ENCODE measurements around the gene KLHL17.

The KLHL17 gene

DNA sequence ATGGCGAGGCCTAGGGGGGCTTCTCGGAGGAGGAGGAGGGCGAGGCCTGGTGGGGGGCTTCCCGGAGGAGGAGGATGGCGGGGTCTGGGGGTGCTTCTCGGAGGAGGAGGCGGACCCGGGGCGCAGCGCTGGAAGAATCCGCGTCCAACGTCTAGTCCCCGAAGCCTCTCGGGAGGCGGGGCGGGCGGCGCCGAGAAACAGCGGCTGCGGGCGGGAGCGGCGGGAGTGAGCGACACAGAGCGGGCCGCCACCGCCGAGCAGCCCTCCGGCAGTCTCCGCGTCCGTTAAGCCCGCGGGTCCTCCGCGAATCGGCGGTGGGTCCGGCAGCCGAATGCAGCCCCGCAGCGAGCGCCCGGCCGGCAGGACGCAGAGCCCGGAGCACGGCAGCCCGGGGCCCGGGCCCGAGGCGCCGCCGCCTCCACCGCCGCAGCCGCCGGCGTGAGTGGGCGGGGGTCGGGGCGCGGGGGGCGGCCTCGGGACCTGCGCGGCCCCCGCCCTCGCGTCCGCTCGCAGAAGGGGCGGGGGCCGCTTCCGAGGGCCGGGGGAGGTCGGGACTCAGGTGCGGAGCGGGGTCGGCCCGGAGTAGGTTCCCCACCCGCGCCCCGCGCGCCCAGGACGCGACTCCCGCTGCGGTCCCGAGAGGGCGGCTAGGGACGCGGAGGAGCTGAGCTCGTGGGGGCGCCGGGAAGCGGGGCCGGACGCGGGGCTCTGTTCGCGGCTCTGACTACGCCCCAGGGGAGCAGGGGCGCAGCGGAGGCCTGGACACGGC lies at the start of gene KLHL17:
TSS of gene KLHL17 (plus strand) at position 222 of the 769 bp plus-strand sequence. CDS start at position 332, 110 bp downstream.
- no peak for DNase-seq (ENCODE audit: low read depth, low spot score)

DNA sequence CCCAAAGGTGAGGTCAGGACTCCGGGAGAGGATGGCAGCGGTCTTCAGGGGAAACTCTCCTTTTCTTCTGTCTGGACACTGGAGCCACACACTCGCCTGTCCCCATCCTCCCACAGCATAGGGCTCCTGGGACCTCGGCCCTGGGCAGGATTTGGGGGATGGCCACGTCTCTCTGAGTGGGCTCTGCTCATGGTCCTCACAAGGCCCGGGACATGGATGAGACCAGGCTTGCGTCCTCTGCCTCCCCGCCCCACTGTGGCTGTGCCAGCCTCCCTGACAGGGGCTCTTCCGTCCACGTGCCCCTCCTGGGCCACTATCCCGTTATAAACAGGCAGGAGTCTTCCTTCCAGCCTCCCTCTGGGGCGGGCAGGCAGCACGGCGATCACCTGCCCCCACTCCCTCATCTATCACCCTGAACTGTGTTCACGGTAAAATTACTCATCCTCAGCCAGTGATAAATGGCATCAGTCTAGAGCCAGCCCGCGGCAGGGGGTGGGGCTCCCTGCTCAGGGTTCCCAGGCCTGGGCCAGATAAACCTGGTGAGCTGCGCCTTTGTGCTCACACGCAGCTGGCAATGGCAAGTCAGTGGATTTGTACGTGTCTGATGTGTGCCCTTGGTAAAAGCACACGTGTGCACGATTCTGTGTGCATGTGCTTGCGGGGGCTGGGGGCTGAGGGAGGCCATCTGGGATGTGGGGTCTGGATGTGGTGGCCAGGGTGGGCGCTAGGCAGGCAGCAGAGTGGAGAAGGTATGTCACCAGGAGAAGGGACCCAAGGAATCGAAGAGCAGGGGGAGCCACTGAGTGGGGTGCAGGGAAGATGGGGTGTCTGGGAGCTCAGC lies 49.3 kb upstream of the KLHL17 start:
- no peak for DNase-seq (ENCODE audit: low read depth, low spot score)

DNA sequence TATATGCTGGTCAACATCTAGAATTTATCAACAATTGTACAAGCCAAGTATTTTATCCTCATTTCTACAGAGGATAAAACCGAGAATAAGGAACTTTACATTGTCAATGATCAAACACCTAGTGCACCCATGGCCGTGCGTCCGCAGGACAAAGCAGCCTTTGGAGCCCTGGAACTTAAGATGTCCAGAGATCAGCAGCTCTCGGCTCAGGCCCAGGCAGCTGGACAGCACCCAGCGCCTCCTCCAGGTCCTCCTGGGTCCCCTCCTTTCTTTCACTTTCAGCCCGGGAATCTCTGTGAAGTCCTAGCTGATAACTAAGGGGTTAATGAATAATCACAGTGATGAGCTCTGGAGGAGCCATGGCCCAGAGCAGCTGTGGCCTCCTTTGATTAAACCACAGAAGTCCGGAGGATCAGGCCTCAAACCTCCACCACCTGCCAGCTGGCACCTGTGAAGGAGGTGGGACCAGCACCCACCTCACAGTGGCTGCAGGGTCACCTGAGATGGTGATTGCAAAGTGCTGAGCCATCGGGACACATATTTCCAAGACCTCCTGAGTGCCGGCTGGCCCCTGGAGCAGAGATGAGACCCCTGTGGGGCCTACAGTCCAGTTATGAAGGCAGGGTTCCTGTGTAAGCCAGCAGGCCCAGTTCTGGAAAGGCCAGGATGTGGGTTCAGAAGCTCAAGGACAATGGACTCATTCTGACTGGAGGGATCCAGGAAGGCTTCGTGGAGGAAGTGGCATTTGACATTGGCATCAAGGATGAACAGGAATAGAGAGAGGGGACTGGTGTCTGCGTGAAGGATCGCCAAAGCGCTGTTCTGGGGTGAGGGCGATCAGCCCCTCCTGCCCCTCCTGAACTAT lies 48.3 kb upstream of the KLHL17 start:
- DNase-seq (ENCODE audit: low read depth, low spot score): no peak

DNA sequence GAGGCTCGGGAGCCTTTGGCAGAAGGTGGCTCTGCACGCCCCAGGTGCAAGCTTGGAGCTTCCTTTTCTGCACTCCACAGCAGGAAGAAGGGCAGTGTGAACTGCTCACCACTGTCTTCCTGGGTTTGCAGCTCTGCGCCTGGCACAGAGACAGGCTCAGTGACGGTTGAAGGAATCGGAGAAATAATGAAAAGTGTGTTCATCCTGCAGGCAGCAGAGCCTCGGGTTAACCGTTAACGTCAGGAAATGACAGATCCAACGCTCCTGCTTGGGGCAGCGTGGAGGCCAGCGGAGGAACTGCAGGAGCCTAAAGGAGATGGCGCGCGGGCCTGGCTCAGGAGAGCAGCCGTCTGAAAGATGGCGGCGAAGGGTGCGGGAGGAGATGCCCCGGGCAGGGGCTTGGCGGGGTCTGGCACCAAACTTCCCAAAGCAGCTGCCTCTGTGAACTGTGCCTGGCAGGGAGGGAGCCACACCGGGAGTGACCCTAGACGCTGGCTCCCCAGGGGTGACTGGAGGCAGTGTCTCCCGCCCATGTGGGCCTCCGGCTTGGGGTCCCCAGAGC lies 47.6 kb upstream of the KLHL17 start:
- DNase-seq (ENCODE audit: low read depth, low spot score): no peak

DNA sequence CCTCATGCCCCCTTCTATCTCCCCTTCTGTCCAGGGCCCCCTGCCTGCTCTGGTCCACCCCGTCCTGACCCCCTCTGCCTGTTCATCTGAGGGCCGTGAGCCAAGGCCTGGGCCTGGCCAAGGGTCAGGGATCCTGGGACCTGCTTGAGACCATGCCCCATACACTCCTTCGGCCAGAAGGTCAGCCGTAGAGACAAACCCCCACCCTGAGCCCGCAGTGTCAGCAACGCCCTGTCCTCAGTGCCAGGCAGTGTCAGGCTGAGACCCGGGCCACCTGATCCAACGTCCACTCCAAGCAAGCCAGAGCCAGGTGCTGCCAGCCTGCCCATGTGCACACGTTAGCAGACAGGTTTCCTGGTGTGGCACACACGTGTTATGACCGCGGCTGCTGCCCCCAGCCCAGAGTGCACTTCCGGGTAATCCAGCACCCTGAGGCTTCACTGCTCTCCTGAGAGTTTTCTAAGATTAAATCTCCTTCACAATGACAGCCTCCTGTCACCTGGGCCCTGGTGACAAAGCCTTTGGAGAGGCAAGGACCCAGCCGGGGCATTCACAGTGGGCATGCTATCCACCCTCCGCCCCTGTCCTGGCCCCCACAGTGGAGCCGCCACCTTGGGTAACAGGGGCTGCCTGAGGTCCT lies 46.8 kb upstream of the KLHL17 start:
- no peak for DNase-seq (ENCODE audit: low read depth, low spot score)

DNA sequence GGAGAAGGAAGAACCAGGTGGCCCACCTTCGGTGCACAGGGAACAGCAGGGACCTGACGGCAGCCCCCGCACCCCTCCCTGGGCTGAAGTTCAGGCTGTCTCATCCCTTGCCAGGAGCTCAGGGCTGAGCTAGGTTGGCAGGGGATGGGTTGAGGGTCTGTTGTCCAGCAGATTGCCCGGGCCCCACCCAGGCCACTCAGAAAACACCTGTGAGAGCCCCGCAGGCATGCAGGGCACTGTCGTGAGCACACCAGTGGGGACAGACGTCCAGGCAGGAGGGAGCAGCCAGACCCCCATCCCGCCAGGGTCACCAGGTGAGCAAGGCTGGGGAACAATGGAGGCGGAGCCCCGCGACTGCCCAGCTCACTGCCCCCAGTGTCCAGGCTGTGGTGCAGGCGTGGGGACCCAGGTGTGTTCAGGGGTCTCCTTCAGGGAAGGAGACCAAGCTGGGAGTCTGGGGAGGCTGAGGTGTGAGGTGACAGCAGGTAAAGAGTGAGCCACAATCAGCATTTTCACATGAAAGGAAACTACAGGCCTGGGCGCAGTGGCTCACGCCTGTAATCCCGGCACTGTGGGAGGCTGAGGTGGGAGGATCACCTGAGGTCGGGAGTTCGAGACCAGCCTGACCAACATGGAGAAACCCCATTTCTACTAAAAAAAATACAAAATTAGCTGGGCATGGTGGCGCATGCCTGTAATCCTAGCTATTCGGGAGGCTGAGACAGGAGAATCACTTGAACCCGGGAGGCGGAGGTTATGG lies 46.1 kb upstream of the KLHL17 start:
- DNase-seq (ENCODE audit: low read depth, low spot score): no peak

DNA sequence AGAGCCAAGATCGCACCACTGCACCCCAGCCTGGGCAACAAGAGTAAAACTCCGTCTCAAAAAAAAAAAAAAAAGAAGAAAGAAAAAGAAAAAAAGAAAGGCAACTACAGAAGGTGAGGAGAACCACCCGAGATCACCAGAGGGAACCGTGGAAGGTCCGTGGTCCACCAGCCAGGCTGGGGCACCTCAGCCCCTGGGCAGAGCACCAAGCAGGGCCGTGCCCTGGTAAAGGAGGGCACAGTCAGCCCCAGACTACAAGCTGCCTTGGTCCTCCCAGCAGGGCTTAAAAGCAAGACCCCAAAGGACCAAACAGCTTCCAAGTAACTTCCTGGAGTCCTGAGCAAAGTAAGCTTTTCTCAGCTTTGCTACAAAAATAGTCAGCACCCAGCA lies 45.5 kb upstream of the KLHL17 start:
- DNase-seq (ENCODE audit: low read depth, low spot score): no peak

DNA sequence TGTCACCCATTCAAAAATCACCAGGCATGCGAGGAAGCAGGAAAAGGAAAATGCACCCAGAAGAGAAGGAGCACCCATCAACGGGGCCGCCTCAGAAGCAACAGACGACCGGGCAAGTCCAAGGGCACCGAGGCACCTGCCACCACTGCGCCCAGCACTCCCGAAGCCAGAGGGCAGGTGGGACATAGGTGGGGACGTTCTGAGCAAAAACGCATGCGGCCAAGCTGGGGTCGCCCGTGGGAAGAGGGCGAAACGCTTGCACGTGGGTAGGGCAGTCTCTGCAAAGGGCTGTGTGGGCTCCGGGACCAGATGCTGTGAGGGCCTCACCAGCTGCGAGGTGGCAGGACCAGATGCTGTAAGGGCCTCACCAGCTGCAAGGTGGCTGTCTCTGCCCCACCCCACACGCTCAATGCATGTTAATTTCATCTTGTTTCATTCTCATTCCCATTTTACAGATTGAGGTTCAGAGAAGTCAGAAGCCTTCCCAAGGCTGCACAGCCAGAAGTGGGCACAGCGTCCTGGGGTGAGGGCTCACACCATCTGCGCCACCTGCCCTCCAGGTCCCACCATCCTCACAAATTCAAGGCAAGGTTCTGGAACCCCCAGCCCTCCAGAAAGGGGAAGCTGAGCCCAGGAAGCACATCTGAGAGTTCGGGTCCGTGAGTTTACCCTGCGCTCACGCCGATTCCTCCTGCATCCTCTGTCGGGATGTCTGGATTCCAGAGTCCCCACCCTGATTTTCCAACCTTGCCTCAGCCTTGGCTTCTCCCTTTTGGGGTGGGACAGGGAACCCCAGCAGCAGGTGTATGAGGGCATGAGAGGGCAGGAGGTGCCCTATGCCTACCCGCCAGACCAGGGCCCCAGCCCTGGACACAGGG lies 44.9 kb upstream of the KLHL17 start:
- DNase-seq (ENCODE audit: low read depth, low spot score): no peak

DNA sequence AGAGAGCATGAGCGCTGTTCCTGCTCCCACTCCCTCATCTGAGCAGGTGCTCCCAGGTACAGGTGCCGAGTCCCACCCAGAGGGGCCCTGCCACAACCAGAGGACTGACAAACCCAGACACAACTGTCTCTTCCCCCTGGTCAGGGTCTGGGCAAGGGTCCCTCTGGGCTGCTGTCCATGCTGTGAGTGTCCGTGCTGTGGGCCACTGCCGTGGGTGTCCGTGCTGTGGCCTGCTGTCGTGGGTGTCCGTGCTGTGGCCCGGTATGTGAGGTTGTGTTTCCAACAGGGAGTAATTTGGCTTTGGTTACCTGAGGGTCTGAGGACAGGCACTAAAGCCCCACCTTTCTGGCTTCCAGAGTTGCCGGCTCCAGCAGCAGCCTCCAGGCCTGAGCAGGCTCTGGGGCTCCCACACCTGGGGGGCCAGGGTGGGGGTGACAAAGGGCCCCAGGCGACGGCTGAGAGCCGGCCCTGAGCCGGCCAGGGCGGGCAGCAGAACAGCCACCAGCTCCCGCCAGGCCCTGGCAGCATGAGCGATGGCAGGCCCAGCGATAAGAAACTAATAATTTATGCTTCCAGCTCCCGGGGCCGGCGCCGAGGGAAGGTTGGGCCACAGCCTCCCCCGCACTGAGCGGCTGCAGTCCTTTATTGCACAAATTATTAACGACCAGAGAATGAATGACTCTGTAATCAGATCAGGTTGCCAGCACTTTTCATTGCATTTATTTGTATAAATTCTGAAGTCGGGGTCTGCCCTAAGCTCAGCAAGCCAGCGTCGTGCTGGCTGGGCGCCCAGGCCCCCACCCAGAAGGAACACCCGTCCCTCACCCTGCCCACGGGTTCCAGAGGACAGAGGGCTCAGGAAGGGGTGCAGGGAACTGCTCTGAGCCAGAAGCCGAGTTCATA lies 44.0 kb upstream of the KLHL17 start:
- no peak for DNase-seq (ENCODE audit: low read depth, low spot score)

DNA sequence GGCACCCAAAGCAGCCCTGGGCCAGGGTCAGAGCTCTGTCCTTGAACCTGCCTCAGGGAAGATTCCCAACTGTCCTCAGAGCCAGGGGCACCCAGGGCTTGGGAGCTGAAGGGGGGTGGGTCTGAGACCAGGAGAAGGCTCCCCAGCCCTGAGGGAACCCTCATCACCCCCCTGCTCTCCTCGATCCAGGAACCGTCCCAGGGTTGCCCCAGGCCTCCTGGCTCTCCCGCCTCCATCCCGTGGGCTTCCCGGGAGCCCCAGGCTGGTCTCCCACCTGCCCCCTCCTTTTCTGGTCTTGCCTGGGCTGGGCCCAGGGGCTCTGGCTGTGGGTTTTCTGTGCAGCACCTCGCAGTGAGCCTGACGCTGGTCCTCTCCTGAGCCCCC lies 43.3 kb upstream of the KLHL17 start:
- DNase-seq (ENCODE audit: low read depth, low spot score): no peak

DNA sequence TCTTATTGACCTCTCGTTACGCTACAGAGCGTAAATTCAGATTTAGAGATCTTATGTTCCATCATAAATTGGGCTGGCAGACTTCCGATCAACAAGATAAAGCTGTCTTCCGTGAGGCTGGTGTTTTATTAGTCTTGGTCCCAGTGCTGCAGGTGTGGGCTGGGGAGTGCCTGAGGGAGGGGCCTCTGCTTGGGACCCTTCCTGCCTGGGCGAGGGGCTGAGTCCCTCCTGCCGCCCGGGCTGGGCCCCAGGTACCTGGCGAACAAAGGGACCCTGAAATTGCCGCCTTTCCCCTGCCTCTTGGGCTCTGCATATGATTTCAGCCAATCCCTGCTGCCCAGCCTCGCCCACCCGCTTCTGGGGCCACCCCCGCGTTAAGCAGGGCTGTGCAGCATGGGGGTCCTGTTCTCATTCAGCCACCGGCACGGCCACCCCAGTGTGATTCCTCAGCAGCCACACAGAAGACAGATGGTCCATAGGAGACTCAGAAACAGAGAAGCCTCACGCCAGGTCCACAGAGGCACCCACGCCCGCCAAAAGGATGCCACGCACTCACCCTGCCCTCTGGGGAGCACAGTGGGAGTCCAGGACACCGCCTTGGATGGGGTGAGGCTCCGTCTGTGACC lies 42.8 kb upstream of the KLHL17 start:
- no peak for DNase-seq (ENCODE audit: low read depth, low spot score)

DNA sequence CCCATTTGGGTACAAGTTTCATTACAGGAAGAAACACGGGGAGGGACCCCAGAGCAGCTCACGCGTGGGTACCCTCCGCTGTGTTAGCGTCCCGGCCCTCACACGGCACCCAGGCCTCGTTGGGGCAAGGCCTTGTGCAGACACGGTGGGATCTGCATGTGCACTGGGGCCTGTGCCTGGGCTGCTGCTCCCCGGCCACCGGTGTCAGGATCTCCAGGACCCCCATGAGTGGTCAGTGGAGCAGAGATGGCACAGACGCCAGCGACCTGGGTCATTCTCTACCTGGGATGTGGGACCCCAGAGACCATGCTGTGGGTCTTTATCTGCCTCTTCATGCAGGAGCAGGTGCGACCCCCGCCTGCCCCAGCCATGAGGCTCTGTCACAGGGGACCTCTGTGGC lies 42.0 kb upstream of the KLHL17 start:
- no peak for DNase-seq (ENCODE audit: low read depth, low spot score)

DNA sequence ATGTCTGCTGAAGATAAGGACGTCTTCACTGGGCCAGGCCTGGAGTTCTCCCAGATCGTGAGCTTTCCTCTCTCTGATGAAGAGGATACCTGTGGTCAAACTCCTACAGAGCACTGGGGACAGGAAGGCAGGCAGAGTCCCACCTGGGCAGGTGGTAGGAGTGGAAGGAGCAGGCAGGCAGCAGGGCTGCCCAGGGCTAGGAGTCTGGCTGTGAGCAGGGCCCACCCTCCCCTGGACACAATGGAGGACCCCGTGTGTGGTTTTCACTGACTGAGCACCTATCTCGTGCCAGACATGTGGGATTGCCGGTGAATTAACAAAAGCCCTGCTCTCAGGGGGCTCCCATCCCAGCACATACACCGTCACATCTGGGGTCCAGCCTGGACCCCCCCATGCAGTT lies 41.5 kb upstream of the KLHL17 start:
- DNase-seq (ENCODE audit: low read depth, low spot score): no peak

DNA sequence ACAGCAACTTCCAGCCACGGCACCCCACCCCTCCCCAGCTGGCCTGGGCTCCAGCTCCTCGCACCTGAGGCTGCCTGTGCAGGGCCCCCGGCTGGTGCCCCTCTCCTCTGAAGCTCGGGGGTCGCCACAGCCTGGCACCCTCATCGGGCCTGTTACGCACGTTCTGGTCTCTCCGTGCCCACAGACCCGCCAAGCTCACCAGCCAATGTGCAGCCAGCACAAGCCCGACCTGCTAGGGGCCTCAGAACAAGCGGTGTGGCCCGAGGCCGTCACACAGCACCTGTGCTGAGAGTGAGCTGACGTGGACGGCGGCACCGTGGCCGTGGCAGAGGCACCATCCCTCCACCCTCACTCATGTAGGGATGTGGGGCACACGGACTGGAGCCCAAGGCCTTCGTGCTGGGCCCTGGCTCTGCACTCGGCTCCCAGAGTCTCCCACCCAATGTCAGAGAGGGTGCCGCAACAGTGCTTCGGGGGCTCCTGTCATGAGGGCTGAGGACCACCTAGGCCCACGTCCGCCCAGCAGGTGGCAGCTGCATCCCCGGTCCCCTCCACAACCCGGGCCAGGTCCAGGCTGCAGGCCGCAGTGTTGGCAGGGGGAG lies 41.0 kb upstream of the KLHL17 start:
- no peak for DNase-seq (ENCODE audit: low read depth, low spot score)

DNA sequence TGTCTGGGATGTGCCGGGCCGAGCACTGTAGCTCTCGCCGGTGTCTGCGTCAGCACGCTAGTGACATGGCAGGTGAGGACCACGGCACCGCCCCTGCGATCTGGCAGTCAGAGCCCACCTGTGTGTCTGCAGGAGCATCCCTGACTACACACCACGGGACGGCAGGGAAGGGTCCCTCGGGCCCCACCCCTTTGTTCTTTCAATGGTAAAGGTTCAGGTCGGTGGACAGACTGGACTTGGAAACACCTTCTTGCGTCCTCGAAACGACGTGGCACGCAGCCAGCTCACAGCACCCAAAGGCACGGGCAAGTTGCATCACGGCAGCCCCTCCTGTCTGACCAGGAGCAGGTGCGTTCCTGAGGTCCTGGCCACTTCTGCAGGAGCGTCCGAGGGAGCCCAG lies 40.4 kb upstream of the KLHL17 start:
- DNase-seq (ENCODE audit: low read depth, low spot score): no peak

DNA sequence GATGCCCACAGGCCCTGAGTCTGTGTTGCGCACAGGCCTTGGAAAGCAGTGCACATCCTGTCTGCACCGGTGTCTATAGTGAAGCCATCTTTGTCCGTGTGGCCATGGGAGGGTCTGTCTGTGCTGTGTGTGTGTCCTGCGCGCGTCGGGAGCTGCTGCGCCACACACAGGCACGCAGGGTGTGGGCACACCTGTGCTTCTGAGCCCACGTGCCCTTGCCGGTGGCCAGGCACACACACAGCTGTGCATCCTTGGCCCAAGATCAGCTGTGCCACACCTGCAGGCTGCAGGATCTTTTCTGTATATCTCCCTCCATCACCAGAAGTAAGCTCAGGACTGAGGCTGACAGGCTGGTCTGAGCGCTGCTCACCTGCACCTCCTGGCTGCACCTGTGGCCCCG lies 39.9 kb upstream of the KLHL17 start:
- DNase-seq (ENCODE audit: low read depth, low spot score): no peak

DNA sequence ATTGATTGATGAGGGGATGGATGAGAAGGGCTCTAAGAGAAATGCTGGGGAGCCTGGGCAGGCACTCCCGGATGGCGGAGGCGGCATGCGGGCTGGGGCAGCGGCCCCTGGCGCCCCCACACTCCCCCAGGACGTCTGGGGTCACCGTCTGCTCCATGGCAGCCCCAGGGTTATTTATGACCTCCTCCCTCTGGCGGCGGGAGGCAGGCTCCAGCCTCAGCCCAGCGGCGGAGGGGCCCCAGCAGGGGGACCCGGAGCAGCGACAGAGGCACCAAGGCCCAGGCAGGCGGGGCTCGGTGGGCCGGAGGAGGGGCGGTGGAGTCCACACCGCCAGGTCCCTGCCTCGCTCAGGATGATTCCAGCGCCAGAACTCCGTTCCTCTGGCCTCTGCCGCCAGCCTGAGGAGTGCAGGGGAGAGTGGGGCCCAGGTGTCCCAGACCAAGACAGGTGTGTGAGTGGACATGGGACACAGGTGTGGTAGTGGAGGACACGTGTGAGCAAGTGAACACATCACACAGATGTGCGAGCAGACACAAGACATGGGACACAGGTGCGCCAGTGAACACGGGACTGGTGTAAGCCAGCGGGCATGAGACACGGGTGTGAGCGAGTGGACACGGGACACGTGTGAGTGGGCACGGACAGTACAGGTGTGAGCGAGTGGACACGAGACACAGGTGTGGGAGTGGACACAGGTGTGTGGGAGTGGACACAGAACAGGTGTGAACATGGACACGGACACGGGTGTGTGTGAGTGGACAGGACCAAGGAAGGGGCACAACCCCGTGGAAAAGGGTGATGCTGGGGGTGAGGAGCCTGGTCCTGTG lies 39.2 kb upstream of the KLHL17 start:
- DNase-seq (ENCODE audit: low read depth, low spot score): no peak

All from brain pericyte (primary cell).